ENCODE measurements around the gene EIF4EBP2. TPM values are rescaled to one million over a fixed set of nuclear protein-coding genes. Genes with fewer than 3 reads are reported as not detected.

Gene EIF4EBP2
- total RNA-seq, 1 experiment from 2014 or later, result 91.9 TPM

DNA sequence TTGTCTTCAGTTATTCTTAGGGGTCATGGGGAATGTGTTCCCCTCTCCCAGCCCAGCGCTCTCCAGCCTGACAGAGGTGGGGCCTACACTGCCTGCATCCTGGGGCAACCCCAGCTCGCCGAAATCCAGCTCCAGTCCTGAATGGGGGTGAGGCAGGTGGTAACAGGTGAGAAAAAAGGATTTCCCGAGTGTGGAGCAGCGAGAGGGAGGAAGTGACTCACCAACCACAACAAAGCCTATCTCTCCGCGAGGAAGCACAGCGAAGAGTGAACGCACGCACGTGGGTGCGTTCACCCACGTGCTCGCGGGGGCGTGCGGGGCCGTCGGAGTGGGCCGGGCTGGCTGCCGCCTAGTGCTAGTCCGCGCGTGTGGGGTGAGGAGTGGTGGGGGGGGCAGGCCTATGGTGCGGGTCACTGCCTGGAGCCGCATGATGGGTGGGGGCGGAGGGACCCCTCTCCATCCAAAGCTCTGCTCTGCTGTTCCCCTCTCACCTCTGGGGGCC lies 73.8 kb downstream of the EIF4EBP2 start:
- no peaks in the 10 kb centered on the region for H3K27me3 ChIP-seq (replicated peaks; ENCODE audit: insufficient read depth, low read depth, low read length, poor library complexity)
- BruUV-seq (replicated peaks), result no TSS peak
- POLR2A ChIA-PET (ENCODE audit: low non-redundant PET), result no interaction called here
- peak; percentile 42 for DNase-seq (ENCODE audit: low spot score)
- peak overlapping the region; percentile 55 for H3K27ac ChIP-seq (ENCODE audit: low read depth, low read length, poor library complexity, severe bottlenecking)
- H3K4me1 ChIP-seq (ENCODE audit: insufficient read depth, low read length, poor library complexity, severe bottlenecking), result peaks cover 20% of the 10 kb centered on the region
- H3K4me3 ChIP-seq (ENCODE audit: low read depth, low read length, poor library complexity, severe bottlenecking), result peak overlapping the region; percentile 81
- H3K9me3 ChIP-seq (ENCODE audit: low read depth, low read length, poor library complexity, severe bottlenecking), result no peaks in the 10 kb centered on the region
- CTCF ChIA-PET, result no interaction called here
- no peaks in the 10 kb centered on the region for H3K36me3 ChIP-seq (ENCODE audit: insufficient read depth, low read length, poor library complexity, severe bottlenecking)
- TF ChIP-seq EZH2 (IDR thresholded peaks at IDR 0.05; ENCODE audit: borderline replicate concordance, low read depth, low read length, poor library complexity, severe bottlenecking), result no peak
- TF ChIP-seq, protein P1, sequence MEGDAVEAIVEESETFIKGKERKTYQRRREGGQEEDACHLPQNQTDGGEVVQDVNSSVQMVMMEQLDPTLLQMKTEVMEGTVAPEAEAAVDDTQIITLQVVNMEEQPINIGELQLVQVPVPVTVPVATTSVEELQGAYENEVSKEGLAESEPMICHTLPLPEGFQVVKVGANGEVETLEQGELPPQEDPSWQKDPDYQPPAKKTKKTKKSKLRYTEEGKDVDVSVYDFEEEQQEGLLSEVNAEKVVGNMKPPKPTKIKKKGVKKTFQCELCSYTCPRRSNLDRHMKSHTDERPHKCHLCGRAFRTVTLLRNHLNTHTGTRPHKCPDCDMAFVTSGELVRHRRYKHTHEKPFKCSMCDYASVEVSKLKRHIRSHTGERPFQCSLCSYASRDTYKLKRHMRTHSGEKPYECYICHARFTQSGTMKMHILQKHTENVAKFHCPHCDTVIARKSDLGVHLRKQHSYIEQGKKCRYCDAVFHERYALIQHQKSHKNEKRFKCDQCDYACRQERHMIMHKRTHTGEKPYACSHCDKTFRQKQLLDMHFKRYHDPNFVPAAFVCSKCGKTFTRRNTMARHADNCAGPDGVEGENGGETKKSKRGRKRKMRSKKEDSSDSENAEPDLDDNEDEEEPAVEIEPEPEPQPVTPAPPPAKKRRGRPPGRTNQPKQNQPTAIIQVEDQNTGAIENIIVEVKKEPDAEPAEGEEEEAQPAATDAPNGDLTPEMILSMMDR (conservative IDR thresholded peaks at IDR 0.05; ENCODE audit: low read depth, low read length), result no peak
- intact Hi-C loops (cut with micrococcal nuclease; ENCODE audit: unreplicated experiment), result no loop called here

Other genes starting within 250 kb of the EIF4EBP2 start
- 200 and 215 TPM in 2 replicates for gene SAR1A, start 233.6 kb upstream of the EIF4EBP2 start, total RNA-seq (2021)
- 322 and 351 TPM in 2 replicates for gene PPA1, start 170.7 kb upstream of the EIF4EBP2 start, total RNA-seq (2021)
- 0.02 TPM in 1 of 2 replicates, not detected in the other for gene NPFFR1, start 120.1 kb upstream of the EIF4EBP2 start, total RNA-seq (2021)
- gene LRRC20, start 21.5 kb upstream of the EIF4EBP2 start, total RNA-seq (2021), result 18.3 and 27.3 TPM in 2 replicates
- not detected in 2 replicates for gene NODAL, start 37.5 kb downstream of the EIF4EBP2 start, total RNA-seq (2021)
- gene PALD1, start 74.6 kb downstream of the EIF4EBP2 start, total RNA-seq (2021), result 9.0 and 9.9 TPM in 2 replicates
- not detected in 2 replicates for gene PRF1, start 198.6 kb downstream of the EIF4EBP2 start, total RNA-seq (2021)

Measured in A673 (cell line).